CD4-positive, alpha-beta T cell treated with Interleukin-10 for 1 hour (primary cell): ENCODE measurements around the gene SRSF6.
"Not testable (repeated sequence)": the region's sequence is repeated elsewhere in the genome, so short reads cannot be mapped to it uniquely, and the experiment has no call there.

Experiments
- DNase-seq: peaks from one replicate; pipeline ENCODE4 v3.0.0-alpha.2; 2020

SRSF6 gene

GRCh38 chr20:43490038-43490437, 32.3 kb downstream of the SRSF6 start:
- DNase-seq, result no peak

- DNase-seq, result no peak
Measured at GRCh38 chr20:43492101-43492500, 34.4 kb downstream of the SRSF6 start.

GRCh38 chr20:43495388-43495787, 37.7 kb downstream of the SRSF6 start:
- no peak for DNase-seq

GRCh38 chr20:43502021-43502420, 44.3 kb downstream of the SRSF6 start:
- DNase-seq, result not testable (repeated sequence)

- DNase-seq, result no peak
Measured at GRCh38 chr20:43506238-43506637, 48.5 kb downstream of the SRSF6 start.

- DNase-seq, result no peak
Measured at GRCh38 chr20:43507150-43508080, 49.7 kb downstream of the SRSF6 start, which contains the start of gene L3MBTL1. TSS of gene L3MBTL1 (plus strand) at chr20:43507697. CDS start at chr20:43513504, 5,807 bp downstream.

- DNase-seq, result peak; percentile 5
Measured at GRCh38 chr20:43508106-43508505, 50.4 kb downstream of the SRSF6 start.

GRCh38 chr20:43508604-43509040, 50.9 kb downstream of the SRSF6 start:
- DNase-seq, result no peak

GRCh38 chr20:43511879-43512278, 54.2 kb downstream of the SRSF6 start:
- no peak for DNase-seq

GRCh38 chr20:43513372-43513930, 55.8 kb downstream of the SRSF6 start:
- DNase-seq, result no peak
